Cerebellar nuclear complex (tissue), 1 donor: Measurements from ENCODE around the gene SLC25A48.

Experiments used
- DNase-seq, 2 experiments: peaks; one replicate each; lab custom pipeline; 2025; lab: John Stamatoyannopoulos, UW

The SLC25A48 gene

GRCh38 chr5:135881244-135881643, 46.8 kb downstream of the SLC25A48 start:
- no peak for DNase-seq

DNA sequence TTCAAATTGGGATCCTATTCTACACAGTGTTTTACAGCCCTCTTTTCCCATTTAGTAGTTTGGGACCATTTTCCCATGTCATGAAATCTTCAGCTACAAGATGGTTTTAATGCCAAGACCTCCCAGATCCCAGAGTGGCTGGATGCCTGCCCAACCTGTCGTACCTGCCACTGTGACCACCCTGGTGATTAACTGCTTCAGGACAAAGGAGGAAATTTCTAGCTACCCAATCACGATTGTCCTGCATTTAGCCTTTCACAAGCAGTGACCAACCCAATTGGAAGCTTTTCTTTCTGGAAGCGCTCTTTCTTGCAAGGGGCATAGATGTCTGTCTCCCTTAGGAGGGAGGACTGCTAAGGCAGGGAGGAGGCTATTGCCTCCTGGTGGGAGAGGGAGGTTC, 47.4 kb downstream of the SLC25A48 start:
- no peak for DNase-seq

GRCh38 chr5:135883026-135883425, 48.6 kb downstream of the SLC25A48 start:
- no peak for DNase-seq

GRCh38 chr5:135883441-135883840, 49.0 kb downstream of the SLC25A48 start:
- DNase-seq = no peak

DNA sequence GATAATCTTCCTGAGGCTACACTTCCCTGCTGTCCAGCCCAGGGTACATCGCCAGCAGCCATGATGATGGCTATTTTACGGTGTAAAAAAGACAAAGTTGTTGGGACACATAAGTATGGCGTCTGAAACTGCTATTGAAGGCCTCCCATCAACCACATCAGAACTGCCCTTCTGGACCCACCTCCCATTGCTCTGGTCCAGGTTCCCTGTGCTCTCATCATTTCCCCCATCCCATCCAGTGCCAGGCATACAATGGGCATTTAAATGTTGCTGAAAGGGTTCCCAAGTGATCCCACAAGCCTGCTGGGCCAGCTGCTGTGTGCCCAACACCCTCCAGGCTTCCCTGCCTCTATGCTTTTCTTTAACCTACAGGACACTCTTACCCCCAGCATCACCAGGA, 50.6 kb downstream of the SLC25A48 start:
- no peak for DNase-seq

DNA sequence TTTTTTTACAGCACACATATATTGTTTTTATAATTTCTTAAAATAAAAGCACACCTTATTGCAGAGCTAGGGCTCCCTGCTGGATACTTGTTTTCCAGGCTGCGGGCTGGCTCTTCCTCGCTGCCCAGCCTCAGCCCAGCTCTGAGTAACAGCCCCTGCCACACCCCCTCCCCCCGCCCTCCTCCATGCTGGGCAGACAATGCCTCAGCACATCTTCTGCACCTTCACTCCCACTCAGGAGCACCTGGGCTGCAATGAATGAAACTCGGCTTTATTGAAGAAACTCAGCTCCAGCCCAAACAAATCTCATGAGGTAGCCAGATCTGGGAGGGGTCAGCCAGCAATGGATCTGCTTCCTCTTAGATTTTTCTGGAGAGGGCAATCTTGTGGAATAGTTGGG, 51.7 kb downstream of the SLC25A48 start:
- DNase-seq = no peak

GRCh38 chr5:135887447-135887864, 53.0 kb downstream of the SLC25A48 start:
- DNase-seq = peak in 1 of 2 experiments; percentile 11

DNA sequence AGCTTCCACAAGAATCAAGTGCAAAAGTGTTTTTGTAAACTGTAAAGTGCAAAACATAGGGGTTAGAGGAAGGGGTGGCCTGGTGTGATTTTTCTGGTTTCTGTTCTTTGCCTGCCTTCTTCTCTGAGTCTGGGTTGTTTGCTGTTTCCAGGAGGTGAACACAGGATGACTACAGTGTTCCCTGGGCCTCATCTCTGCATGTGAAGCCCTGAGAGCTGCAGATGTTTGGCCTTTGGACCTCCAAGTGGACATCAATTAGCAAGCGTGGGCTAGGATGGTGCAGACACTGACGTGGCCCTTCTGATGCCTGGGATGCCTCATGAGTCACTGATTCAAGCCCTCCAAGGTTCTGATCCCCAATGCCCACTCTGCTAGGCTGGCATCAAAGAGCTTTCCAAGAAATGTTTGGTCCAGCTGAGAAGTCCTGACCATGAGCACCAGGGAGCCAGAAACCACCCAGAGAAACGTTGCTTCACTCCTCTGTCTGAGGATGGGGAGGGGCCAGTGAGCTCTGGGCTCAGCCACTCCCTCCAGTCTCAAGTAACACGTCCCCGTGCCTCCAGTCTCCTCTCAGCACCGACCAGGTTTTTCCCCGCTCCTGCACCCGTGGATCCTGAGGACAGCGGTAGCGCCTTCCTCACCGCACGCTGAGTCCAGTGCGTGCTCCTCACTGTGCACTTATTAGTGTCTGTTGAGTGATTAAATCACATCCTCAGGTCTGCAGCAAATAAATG, 53.6 kb downstream of the SLC25A48 start:
- no peak for DNase-seq

GRCh38 chr5:135890296-135890695, 55.8 kb downstream of the SLC25A48 start:
- DNase-seq = no peak

DNA sequence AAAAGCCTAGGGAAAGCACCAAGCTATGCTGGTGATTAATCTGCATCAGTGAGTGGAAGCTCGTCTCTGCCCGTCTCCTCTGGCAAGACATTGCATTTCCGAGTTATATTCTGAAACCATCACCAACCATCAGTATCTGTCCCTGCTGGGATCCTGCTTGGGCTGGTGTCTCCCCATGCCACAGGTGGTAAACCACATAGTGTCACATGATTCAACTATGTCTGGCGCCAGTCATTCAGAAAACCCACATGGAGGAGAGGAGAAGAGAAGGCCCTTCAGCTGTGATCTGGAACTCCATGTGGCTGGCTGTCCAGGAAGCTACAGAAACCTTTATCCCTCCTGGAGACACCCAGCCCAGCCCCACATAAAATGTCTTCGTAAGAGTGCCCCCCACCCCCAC, 56.4 kb downstream of the SLC25A48 start:
- no peak for DNase-seq

GRCh38 chr5:135891268-135891667, 56.8 kb downstream of the SLC25A48 start:
- DNase-seq = no peak

DNA sequence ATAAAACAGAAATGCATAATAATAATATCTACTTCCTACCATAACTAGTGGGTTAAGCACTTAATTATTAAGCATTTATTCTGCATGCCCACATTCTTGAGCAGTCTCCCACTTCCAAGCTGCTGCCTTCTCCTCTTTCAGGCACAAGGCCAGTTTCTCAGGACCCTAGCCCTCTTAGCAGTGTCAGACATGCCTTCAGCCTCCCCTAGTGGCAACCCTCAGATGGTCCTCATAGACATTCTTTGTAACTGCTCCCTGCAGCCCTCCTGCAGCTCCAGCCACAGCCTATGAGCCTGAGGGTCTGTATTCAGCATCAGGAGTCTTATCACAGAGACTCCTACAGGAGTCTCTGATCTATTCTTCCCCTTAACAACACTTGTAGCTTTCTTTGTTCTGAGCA, 57.3 kb downstream of the SLC25A48 start:
- no peak for DNase-seq

DNA sequence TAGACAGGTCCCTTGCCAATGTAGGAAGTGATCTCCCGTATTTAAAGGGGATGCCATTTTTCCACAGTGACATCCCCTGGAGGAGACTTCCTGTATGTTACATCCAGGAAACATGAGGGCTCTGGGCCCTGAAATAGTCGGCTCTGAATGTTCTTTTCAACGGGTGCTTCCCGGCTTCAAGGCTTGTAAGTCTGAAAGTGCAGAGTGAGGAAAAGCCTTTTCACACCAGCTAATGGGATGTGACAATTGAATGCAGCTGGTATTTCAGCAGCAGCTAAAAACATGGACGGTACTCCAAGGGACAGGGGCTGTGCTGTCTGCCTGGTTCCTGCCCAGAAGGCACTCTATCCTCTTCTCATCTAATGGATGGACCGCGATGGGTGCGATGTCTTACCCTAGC, 59.8 kb downstream of the SLC25A48 start:
- no peak for DNase-seq

- DNase-seq = no peak
These were observed 60.3 kb downstream of the SLC25A48 start for GRCh38 chr5:135894789-135895188.

DNA sequence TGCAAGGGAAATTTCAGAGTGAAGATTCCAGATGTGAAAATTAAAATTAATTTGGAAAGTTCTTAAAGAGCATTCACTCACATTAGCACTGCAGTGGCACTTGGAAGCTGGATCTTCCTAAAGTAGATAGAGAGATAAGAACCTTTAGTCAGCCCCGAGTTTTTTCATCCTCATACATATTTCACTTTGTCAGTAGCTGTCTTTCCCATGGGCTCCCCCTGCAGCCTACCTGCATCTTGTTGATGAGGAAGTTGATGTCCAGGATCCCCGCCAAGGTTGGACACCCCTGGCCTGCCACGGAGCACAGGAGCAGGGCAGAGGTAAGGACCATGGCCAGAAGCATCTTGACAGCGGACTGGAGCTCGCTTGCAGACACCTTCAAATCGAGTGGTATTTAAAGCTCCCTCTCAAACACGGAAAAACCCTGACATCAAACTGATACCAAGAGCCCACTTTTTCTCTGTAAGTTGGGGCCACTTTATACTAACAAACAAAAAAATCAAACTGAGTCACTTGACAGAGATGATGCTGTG, 61.1 kb downstream of the SLC25A48 start, which contains the start of gene IL9:
Gene IL9 (minus strand): TSS at position 368 of the 533 bp plus-strand sequence. CDS start 25 bp downstream, at position 343.
- no peak for DNase-seq

DNA sequence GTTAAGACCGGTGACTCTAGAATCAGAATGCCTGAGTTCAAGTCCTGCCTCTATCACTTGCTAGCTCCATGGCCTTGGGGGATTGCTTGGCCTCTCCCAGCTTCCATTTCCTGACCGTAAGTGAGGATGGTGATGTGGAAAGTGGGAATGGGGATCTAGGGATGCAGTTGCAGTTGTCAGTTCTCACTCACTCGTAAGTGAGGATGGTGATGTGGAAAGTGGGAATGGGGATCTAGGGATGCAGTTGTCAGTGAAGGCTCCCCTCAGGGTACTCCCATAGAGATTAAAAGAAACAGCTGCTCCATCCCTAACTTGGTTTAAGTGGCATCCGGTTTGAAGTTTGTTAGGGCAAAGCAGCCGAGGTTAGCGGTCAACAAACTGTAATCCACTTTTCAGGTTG, 64.2 kb downstream of the SLC25A48 start:
- DNase-seq = no peak

DNA sequence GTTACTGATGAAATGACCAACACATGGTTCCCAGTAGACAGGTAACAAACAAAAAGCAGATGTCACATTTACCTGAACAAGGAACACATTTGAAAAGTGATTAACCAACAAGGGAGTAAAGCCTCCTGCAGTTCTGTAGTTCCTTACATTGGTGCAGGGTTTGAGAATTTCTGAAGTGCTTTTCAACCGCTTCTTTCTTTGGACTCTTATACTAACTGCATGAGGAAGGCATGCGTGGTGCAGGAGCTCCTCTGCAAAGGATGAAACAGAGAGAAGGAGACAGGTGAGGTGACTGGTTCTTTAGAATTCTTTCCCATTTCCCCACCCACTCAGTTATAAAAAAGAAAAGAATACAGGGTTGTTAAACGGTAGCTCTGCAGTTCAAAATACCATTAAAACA, 65.8 kb downstream of the SLC25A48 start:
- DNase-seq = no peak

DNA sequence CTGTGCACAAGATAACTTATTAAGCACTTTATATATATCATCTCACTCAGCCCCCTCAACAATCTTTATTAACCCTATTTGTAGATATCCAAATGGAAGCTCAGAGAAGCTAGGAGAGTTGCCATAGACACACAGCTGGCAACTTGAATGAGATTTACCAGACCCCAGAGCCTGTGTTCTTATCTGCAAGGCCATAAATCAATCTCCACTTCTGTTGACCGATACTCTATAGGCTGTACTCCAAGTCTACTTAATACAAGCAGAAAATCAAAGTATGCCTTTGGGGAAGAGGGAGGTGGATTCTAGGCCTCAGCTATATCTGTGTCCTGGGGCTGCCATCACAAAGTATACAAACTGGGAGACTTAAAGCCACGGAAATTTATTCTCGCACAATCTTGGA, 67.2 kb downstream of the SLC25A48 start:
- no peak for DNase-seq

DNA sequence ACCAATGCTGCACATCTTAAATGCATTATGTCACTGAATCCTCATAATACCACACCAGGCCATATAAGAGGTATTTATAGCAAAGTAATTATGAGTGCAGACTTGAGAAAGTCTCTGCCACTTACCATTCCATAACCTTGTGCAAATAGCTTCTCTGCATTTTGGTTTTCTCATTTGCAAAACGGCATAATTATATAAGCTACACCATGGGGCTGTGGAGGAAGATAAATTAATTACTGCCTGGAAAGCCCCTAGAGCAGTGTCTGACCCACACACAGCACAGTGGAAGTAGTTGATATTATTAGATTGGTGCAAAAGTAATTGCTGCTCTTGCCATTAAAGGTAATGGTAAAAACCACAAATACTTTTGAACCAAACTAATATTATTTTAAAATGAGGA, 70.7 kb downstream of the SLC25A48 start:
- no peak for DNase-seq

DNA sequence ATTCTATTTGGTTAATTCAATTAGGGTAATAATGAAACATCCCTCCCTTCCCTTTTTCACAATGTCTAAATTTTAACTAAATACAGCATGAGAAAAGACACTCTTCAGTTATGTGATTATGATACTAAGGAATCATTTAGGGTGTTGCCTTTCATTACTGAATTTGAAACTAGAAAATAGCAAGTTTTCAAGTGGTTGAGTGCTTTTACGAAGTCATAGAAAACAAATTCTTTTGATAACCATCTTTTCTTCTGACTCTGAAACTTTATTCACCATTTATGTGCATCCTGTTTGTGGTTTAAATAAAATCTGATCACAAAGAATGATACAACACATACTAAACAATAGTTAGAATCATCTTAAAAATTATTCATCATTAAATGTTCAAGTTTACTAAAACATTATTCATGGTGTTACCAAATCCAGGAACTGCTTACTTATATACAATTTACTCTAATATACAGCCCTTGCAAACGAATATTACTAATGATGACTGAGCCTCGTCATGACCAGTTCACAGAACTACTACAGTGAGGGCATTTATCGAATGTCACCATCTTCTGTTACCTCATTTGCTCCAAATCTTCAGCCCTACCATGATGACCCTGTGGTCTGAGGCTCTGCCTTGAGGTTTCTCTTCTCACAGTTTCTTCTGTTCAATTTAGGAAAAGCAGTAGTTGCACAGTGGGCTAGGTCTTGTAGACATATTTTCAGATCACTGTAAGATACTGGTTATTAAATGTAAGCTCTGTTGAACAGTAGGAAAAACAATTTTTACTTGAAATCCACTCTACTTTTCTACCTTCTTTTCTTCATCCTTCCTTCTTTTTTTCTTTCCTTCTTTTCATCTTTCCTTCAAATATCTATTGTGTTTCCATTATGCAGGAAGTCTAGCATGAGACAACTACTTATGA, 79.5 kb downstream of the SLC25A48 start:
- no peak for DNase-seq

GRCh38 chr5:135915466-135916001, 81.1 kb downstream of the SLC25A48 start:
- DNase-seq = no peak

GRCh38 chr5:135916638-135917263, 82.3 kb downstream of the SLC25A48 start:
- no peak for DNase-seq
